Measurements from ENCODE around the gene IGFN1. TPM values are rescaled to one million over a fixed set of nuclear protein-coding genes. Genes with fewer than 3 reads are reported as not detected.

IGFN1 gene
- total and polyA plus RNA-seq, 9 of the 15 experiments (the other 6 are each of a cell fraction or from before 2014, with no cell fraction given), result 0.04 TPM; not detected in 8

DNA sequence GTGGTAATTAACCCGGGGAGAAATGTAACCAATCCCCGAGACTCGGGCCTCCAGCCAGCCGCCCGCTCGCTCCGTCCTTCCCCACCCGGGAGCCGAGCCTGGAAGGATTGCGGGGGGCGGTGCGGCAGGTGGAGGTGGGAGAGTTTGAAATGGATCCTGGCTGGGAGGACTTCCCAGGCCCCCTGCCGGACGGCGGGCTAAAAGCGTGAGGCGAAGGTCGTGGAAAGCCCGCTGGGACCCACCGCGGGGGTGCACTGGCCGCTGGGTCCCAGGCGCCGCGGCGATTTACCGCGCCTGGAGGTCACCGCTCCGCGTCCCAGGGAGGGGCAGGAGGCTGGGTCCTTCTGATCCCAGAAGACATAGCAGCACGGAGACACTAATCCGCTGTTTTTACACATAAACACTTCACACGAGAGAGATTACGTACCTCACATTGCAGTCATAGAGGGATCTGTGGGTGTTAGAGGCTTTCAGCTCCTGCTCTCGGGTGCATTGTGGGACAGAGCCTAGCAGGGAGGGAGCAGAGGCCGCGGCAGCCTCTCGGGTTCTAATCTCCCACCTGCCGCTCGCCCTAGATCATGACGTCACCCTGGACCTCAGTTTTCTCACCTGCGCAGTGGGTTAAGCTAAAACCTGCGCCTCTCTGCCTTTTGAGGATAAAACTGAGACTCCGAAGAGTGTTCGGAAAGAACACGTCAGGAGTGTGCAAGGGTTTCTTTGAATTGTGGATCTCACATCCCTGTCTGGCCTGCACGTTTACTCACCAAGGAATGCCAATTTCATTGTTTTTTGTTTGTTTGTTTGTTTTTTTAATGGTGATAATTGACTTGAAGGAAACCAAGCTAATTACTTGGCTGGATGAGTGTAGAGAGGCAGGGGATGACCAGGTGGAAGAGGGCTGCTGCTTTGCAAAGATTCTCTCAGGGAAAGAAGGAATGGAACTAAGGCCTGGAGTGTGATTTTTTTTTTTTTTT lies 19.3 kb upstream of the IGFN1 start (continued):
- TF ChIP-seq, protein P1, sequence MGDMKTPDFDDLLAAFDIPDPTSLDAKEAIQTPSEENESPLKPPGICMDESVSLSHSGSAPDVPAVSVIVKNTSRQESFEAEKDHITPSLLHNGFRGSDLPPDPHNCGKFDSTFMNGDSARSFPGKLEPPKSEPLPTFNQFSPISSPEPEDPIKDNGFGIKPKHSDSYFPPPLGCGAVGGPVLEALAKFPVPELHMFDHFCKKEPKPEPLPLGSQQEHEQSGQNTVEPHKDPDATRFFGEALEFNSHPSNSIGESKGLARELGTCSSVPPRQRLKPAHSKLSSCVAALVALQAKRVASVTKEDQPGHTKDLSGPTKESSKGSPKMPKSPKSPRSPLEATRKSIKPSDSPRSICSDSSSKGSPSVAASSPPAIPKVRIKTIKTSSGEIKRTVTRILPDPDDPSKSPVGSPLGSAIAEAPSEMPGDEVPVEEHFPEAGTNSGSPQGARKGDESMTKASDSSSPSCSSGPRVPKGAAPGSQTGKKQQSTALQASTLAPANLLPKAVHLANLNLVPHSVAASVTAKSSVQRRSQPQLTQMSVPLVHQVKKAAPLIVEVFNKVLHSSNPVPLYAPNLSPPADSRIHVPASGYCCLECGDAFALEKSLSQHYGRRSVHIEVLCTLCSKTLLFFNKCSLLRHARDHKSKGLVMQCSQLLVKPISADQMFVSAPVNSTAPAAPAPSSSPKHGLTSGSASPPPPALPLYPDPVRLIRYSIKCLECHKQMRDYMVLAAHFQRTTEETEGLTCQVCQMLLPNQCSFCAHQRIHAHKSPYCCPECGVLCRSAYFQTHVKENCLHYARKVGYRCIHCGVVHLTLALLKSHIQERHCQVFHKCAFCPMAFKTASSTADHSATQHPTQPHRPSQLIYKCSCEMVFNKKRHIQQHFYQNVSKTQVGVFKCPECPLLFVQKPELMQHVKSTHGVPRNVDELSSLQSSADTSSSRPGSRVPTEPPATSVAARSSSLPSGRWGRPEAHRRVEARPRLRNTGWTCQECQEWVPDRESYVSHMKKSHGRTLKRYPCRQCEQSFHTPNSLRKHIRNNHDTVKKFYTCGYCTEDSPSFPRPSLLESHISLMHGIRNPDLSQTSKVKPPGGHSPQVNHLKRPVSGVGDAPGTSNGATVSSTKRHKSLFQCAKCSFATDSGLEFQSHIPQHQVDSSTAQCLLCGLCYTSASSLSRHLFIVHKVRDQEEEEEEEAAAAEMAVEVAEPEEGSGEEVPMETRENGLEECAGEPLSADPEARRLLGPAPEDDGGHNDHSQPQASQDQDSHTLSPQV (IDR thresholded peaks at IDR 0.05), result no peak
- TF ChIP-seq EGR1 (conservative IDR thresholded peaks at IDR 0.05), result peak; percentile 41; the same call in 1 of the 2 replicates
- TF ChIP-seq RUNX1 (IDR thresholded peaks at IDR 0.05; ENCODE audit: low read depth), result no peak
- TF ChIP-seq ZNF444 (CRISPR knock-in tag; IDR thresholded peaks at IDR 0.05), result no peak
- peak; percentile 16; the same call in 1 of the 2 replicates for TF ChIP-seq SAFB (IDR thresholded peaks at IDR 0.05; ENCODE audit: borderline replicate concordance, low read depth, low read length)
- TF ChIP-seq, protein P2, sequence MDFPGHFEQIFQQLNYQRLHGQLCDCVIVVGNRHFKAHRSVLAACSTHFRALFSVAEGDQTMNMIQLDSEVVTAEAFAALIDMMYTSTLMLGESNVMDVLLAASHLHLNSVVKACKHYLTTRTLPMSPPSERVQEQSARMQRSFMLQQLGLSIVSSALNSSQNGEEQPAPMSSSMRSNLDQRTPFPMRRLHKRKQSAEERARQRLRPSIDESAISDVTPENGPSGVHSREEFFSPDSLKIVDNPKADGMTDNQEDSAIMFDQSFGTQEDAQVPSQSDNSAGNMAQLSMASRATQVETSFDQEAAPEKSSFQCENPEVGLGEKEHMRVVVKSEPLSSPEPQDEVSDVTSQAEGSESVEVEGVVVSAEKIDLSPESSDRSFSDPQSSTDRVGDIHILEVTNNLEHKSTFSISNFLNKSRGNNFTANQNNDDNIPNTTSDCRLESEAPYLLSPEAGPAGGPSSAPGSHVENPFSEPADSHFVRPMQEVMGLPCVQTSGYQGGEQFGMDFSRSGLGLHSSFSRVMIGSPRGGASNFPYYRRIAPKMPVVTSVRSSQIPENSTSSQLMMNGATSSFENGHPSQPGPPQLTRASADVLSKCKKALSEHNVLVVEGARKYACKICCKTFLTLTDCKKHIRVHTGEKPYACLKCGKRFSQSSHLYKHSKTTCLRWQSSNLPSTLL (IDR thresholded peaks at IDR 0.05), result no peak
- no peak for TF ChIP-seq ZNF140 (CRISPR knock-in tag; IDR thresholded peaks at IDR 0.05)
- TF ChIP-seq, protein P3, sequence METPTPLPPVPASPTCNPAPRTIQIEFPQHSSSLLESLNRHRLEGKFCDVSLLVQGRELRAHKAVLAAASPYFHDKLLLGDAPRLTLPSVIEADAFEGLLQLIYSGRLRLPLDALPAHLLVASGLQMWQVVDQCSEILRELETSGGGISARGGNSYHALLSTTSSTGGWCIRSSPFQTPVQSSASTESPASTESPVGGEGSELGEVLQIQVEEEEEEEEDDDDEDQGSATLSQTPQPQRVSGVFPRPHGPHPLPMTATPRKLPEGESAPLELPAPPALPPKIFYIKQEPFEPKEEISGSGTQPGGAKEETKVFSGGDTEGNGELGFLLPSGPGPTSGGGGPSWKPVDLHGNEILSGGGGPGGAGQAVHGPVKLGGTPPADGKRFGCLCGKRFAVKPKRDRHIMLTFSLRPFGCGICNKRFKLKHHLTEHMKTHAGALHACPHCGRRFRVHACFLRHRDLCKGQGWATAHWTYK (CRISPR knock-in tag; IDR thresholded peaks at IDR 0.05), result no peak
- TF ChIP-seq HIVEP1 (CRISPR knock-in tag; IDR thresholded peaks at IDR 0.05), result no peak
- no peak for TF ChIP-seq ZNF316 (IDR thresholded peaks at IDR 0.05)
- TF ChIP-seq NONO (IDR thresholded peaks at IDR 0.05; ENCODE audit: low read depth in 2 of 2, low read length in 1 of 2), result peak in 1 of 2 experiments; percentile 58; a peak in 1 of 4 replicates
- TF ChIP-seq, protein P4, sequence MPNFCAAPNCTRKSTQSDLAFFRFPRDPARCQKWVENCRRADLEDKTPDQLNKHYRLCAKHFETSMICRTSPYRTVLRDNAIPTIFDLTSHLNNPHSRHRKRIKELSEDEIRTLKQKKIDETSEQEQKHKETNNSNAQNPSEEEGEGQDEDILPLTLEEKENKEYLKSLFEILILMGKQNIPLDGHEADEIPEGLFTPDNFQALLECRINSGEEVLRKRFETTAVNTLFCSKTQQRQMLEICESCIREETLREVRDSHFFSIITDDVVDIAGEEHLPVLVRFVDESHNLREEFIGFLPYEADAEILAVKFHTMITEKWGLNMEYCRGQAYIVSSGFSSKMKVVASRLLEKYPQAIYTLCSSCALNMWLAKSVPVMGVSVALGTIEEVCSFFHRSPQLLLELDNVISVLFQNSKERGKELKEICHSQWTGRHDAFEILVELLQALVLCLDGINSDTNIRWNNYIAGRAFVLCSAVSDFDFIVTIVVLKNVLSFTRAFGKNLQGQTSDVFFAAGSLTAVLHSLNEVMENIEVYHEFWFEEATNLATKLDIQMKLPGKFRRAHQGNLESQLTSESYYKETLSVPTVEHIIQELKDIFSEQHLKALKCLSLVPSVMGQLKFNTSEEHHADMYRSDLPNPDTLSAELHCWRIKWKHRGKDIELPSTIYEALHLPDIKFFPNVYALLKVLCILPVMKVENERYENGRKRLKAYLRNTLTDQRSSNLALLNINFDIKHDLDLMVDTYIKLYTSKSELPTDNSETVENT (CRISPR knock-in tag; IDR thresholded peaks at IDR 0.05), result no peak
- TF ChIP-seq ADNP (tag; IDR thresholded peaks at IDR 0.05), result no peak
- TF ChIP-seq EP400 (IDR thresholded peaks at IDR 0.05), result no peak
- TF ChIP-seq MCM5 (IDR thresholded peaks at IDR 0.05; ENCODE audit: low read depth), result no peak
- peak; percentile 10; the same call in 1 of the 2 replicates for TF ChIP-seq GABPB1 (CRISPR knock-in tag; IDR thresholded peaks at IDR 0.05)
- no peak for TF ChIP-seq BRD9 (IDR thresholded peaks at IDR 0.05; ENCODE audit: low read depth, partially characterized antibody)

All from K562 (cell line).